Fibroblast of villous mesenchyme (primary cell): ENCODE measurements around the gene ZNF469. TPM values are rescaled to one million over a fixed set of nuclear protein-coding genes. Genes with fewer than 3 reads are reported as not detected.
"Not testable (repeated sequence)": the region's sequence is repeated elsewhere in the genome, so short reads cannot be mapped to it uniquely, and the experiment has no call there.

Experiments
- DNase-seq: peaks from one replicate; pipeline ENCODE4 v3.0.0-alpha.2; 2010; ENCODE audit warnings: low read depth
- H3K4me3 ChIP-seq: 2 replicates; pipeline ENCODE4 v1.5.1; 2011; ENCODE audit warnings: low read depth, mild to moderate bottlenecking, low read length
- CTCF ChIP-seq: IDR thresholded peaks from 2 replicates; pipeline ENCODE4 v1.5.1; 2012; ENCODE audit warnings: low read depth, mild to moderate bottlenecking, low read length; ENCODE audit not compliant: insufficient read depth
- total RNA-seq: library from RNA; depleted of rRNA; stranded (reverse); fragments of >200 nt; gene quantifications from 2 replicates; pipeline ENCODE4 v1.2.3, GENCODE V29; 2012

ZNF469 gene
- total RNA-seq, 1 donor, result 6.0 TPM

DNA sequence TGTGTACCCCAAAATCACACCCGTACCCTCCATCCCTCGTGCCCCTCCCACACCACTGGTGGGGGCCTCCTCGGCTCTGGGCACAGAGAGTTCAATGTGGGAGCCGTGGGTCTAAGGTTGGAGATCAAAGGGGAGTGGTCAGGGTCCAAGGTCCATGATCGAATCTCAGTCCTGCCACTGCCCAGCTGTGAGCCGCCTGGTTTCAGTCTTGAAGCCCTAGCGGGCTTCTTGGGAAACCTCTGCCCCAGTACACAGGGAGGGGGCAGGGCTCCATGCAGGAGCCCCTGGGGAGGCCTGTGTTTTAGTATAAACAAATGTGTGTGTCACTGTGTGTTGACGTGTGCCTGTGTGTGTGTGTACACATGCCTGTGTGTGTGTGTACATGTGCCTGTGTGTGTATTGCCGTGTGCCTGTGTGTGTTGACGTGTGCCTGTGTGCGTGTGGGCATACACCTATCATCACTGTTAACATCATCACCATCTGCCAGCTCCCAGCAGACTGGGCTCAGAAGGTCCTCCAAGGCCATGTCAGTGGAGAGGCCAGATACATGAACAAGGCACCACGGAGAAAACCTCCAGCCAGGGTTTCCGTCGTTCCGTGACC, 26.5 kb upstream of the ZNF469 start:
- H3K4me3 ChIP-seq, result no peak overlapping the region
- DNase-seq, result no peak
- TF ChIP-seq CTCF, result no peak

DNA sequence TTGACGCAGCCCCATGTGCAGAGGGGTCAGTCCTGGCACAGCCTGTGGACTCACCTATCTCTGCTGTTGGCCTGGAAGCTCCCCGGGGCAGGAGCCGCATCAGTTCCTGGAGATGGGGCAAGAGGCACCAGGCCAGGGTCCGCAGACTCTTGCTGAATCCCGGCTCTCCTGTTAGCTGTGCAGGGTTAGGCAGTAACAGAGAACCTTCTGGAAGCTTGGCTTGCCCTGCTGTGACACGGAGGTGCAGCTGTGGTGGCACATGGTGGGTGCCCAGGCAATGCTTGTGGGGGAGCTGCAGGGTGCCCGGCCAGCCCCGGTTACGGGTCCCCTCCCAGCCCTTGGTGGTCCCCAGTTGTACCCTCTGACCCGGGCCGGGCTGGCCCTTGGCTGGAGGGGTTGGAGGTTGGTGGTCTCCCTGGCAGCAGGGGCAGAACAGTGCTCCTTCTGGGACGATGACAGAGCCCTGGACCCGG, 26.0 kb upstream of the ZNF469 start:
- DNase-seq, result no peak
- no peak overlapping the region for H3K4me3 ChIP-seq
- no peak for TF ChIP-seq CTCF

DNA sequence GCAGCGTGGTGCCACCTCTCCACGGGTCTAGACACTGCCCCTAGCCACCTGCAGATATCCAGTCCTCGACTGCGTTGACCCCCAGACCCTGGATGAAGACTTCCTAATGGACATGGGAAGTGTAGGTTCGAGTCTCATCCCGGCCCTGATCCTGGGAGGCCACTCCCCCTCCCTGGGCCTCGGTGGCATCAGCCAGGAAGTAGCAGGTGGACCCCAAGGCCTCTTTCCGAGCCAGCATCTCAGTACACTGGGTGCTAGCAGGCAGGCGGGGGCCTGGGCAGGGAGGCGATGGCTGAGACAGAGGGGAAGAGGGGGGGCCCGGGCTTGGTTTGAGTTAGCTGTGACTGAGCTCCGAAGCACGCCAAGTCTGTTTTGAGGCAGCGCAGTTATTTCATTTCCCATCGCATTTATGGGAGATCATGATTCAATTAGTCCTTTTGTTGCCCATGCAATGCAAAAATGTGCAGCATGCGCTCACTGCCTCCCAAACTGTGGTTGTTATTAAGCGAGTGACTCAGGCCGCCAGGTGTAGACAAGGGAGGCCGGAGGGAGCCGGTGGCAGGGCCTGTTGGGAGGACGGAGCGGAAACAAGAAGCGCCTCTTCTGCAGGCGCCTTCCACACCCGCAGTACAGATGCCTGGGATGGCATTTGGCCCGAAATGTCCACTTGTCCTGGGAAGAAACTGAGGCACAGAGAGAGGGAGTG, 25.3 kb upstream of the ZNF469 start:
- TF ChIP-seq CTCF, result no peak
- H3K4me3 ChIP-seq, result no peak overlapping the region
- no peak for DNase-seq

- TF ChIP-seq CTCF, result no peak
- no peak overlapping the region for H3K4me3 ChIP-seq
- DNase-seq, result no peak
Measured at GRCh38 chr16:88358023-88358420, 24.7 kb upstream of the ZNF469 start.

DNA sequence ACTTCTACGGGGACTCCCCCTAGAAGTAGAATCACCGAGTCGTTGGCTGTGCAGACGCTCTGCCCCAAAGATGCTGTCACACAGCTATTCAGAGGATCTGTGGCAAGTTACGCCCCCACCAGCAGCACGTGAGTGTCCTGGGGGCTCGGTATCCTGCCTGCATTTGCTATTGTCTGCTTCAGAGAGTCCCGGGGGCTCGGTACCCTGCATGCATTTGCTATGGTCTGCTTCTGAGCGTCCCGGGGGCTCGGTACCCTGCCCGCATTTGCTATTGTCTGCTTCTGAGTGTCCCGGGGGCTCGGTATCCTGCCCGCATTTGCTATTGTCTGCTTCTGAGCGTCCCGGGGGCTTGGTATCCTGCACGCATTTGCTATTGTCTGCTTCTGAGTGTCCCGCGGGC, 23.8 kb upstream of the ZNF469 start:
- DNase-seq, result no peak
- no peak for TF ChIP-seq CTCF
- H3K4me3 ChIP-seq, result no peak overlapping the region

GRCh38 chr16:88360401-88360800, 22.4 kb upstream of the ZNF469 start:
- DNase-seq, H3K4me3 ChIP-seq: not testable (repeated sequence)

GRCh38 chr16:88360999-88361398, 21.8 kb upstream of the ZNF469 start:
- no peak for DNase-seq
- no peak for TF ChIP-seq CTCF
- H3K4me3 ChIP-seq, result no peak overlapping the region
